A673 (cell line): ENCODE data around the gene CNOT6L. TPM values are rescaled to one million over a fixed set of nuclear protein-coding genes. Genes with fewer than 3 reads are reported as not detected.

Experiments used
- BruUV-seq: library from RNA; stranded (reverse); fragments of 400-500 nt; replicated peaks from 2 replicates; lab custom pipeline; 2021; lab: Mats Ljungman, UMichigan
- CTCF ChIA-PET: fragments of 300-600 bp; sonication (Branson Sonifier 250); formaldehyde crosslinking; loops from one replicate; lab custom pipeline; 2022; ENCODE audit warnings: antibody characterized with exemption; lab: Charles Lee
- POLR2A ChIA-PET: fragments of 300-600 bp; sonication (Branson Sonifier 250); formaldehyde crosslinking; loops from one replicate; lab custom pipeline; 2022; ENCODE audit warnings: antibody characterized with exemption; ENCODE audit not compliant: low non-redundant PET; lab: Charles Lee
- DNase-seq: peaks from one replicate; pipeline ENCODE4 v3.0.0-alpha.2; 2015; ENCODE audit warnings: low spot score
- H3K27ac ChIP-seq: fragments of 200-600 bp; sonication (generic); 2 replicates; pipeline ENCODE4 v1.5.1; 2016; ENCODE audit warnings: mixed run types, low read depth, mild to moderate bottlenecking, mixed read lengths, antibody characterized with exemption, low read length; ENCODE audit not compliant: poor library complexity, severe bottlenecking
- H3K27me3 ChIP-seq: fragments of 200-600 bp; sonication (generic); replicated peaks from 2 replicates; pipeline ENCODE4 v1.6.1; 2017; ENCODE audit warnings: mixed run types, low read depth, mild to moderate bottlenecking, mixed read lengths, antibody characterized with exemption, low read length; ENCODE audit not compliant: insufficient read depth, poor library complexity
- H3K36me3 ChIP-seq: fragments of 200-600 bp; sonication (generic); 2 replicates; pipeline ENCODE4 v1.6.1; 2016; ENCODE audit warnings: mixed run types, mild to moderate bottlenecking, mixed read lengths, antibody characterized with exemption, low read length; ENCODE audit not compliant: insufficient read depth, poor library complexity, severe bottlenecking
- H3K4me1 ChIP-seq: fragments of 200-600 bp; sonication (generic); 2 replicates; pipeline ENCODE4 v1.6.1; 2017; ENCODE audit warnings: mixed run types, mild to moderate bottlenecking, mixed read lengths, antibody characterized with exemption, low read length; ENCODE audit not compliant: insufficient read depth, poor library complexity, severe bottlenecking
- H3K4me3 ChIP-seq: fragments of 200-600 bp; sonication (generic); 2 replicates; pipeline ENCODE4 v1.5.1; 2016; ENCODE audit warnings: low read depth, mixed run types, mild to moderate bottlenecking, mixed read lengths, low read length; ENCODE audit not compliant: poor library complexity, severe bottlenecking
- H3K9me3 ChIP-seq: fragments of 200-600 bp; sonication (generic); 2 replicates; pipeline ENCODE4 v1.6.1; 2016; ENCODE audit warnings: mixed run types, low read depth, mild to moderate bottlenecking, mixed read lengths, antibody characterized with exemption, low read length; ENCODE audit not compliant: poor library complexity, severe bottlenecking
- CTCF ChIP-seq: fragments of 300-800, 200-600 bp; sonication (generic); conservative IDR thresholded peaks from 2 replicates; pipeline ENCODE4 v1.5.1; 2017; ENCODE audit warnings: low read depth, mild to moderate bottlenecking, antibody characterized with exemption, low read length, moderate library complexity, mixed read lengths
- EZH2 ChIP-seq: fragments of 200-600 bp; sonication (generic); IDR thresholded peaks from 2 replicates; pipeline ENCODE4 v1.6.1; 2017; ENCODE audit warnings: borderline replicate concordance, low read depth, mild to moderate bottlenecking, mixed read lengths, antibody characterized with exemption, low read length; ENCODE audit not compliant: poor library complexity, severe bottlenecking
- intact Hi-C: fragments of 100-400 bp; cut with micrococcal nuclease; formaldehyde crosslinking; loops from one replicate; pipeline ENCODE4 v1.10.0; 2022; ENCODE audit not compliant: unreplicated experiment
- total RNA-seq: library from RNA; stranded (reverse); gene quantifications from 2 replicates; pipeline ENCODE4 v1.2.3, GENCODE V29; 2021

The CNOT6L gene
- total RNA-seq, 1 experiment from 2014 or later: 13.4 TPM

GRCh38 chr4:77797239-77797638, 21.9 kb downstream of the CNOT6L start:
- Histone ChIP-seq H3K27ac (no peak overlapping the region), H3K4me1 (peaks cover 5% of the 10 kb centered on the region), H3K9me3 (no peaks in the 10 kb centered on the region), H3K27me3 (no peaks in the 10 kb centered on the region), H3K4me3 (no peak overlapping the region), H3K36me3 (no peaks in the 10 kb centered on the region)
- intact Hi-C loops: no loop called here
- BruUV-seq: no TSS peak
- CTCF ChIA-PET: no interaction called here
- DNase-seq: no peak
- TF ChIP-seq EZH2 (no peak), CTCF (no peak)
- POLR2A ChIA-PET: no interaction called here

- ChIA-PET CTCF (no interaction called here), POLR2A (no interaction called here)
- H3K4me1 ChIP-seq: no peaks in the 10 kb centered on the region
- no peak for DNase-seq
- H3K9me3 ChIP-seq: no peaks in the 10 kb centered on the region
- TF ChIP-seq EZH2 (no peak), CTCF (no peak)
- intact Hi-C loops: no loop called here
- H3K36me3 ChIP-seq: no peaks in the 10 kb centered on the region
- BruUV-seq: no TSS peak
- no peak overlapping the region for H3K27ac ChIP-seq
- no peaks in the 10 kb centered on the region for H3K27me3 ChIP-seq
- H3K4me3 ChIP-seq: no peak overlapping the region
Measured at GRCh38 chr4:77795326-77795725, 23.8 kb downstream of the CNOT6L start.

DNA sequence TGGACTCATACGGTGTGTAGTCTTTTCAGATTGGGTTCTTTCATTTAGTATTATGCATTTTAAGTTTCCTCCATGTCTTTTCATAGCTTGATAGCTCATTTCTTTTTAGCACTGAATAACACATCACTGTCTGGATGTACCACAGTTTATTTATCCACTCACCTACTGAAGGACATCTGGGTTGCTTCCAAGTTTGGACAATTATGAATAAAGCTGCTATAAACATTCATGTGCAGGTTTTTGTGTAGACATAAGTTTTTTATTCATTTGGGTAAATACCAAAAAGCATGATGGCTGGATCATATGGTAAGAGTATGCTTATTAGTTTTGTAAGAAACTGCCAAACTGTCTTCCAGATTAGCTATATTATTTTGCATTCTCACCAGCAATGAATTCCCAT, 29.0 kb downstream of the CNOT6L start:
- intact Hi-C loops: no loop called here
- H3K9me3 ChIP-seq: no peaks in the 10 kb centered on the region
- no peaks in the 10 kb centered on the region for H3K36me3 ChIP-seq
- H3K4me3 ChIP-seq: no peak overlapping the region
- TF ChIP-seq EZH2 (no peak), CTCF (no peak)
- no peaks in the 10 kb centered on the region for H3K27me3 ChIP-seq
- CTCF ChIA-PET: no interaction called here
- no peaks in the 10 kb centered on the region for H3K4me1 ChIP-seq
- DNase-seq: no peak
- POLR2A ChIA-PET: no interaction called here
- H3K27ac ChIP-seq: no peak overlapping the region
- BruUV-seq: no TSS peak
